Nephron progenitor cell (in vitro differentiated cells): ENCODE results near the gene ASXL2.
A peak's percentile ranks its signal among the peaks of the same experiment; 100 is the strongest.

Experiments used
- DNase-seq: peaks from one replicate; pipeline ENCODE4 v3.0.0; 2021
- H3K27ac Mint-ChIP-seq: 2 replicates; pipeline ENCODE4 v1.8.0; 2021; ENCODE audit warnings: mild to moderate bottlenecking, moderate library complexity, mixed read lengths
- H3K27me3 Mint-ChIP-seq: 2 replicates; pipeline ENCODE4 v1.8.0; 2021; ENCODE audit warnings: mild to moderate bottlenecking, low read depth, mixed read lengths; ENCODE audit not compliant: poor library complexity
- H3K36me3 Mint-ChIP-seq: 2 replicates; pipeline ENCODE4 v1.8.0; 2021; ENCODE audit warnings: low read depth, mixed read lengths
- H3K4me1 Mint-ChIP-seq: 2 replicates; pipeline ENCODE4 v1.8.0; 2021; ENCODE audit warnings: mixed read lengths
- H3K4me3 Mint-ChIP-seq: 2 replicates; pipeline ENCODE4 v1.8.0; 2021; ENCODE audit warnings: mild to moderate bottlenecking, moderate library complexity, mixed read lengths
- H3K9me3 Mint-ChIP-seq: 2 replicates; pipeline ENCODE4 v1.8.0; 2021; ENCODE audit warnings: mild to moderate bottlenecking, moderate library complexity, mixed read lengths
- CTCF ChIP-seq: fragments of 200-600 bp; sonication (generic); IDR thresholded peaks from 2 replicates; pipeline ENCODE4 v1.5.0; 2021; ENCODE audit warnings: antibody characterized with exemption

The ASXL2 gene

GRCh38 chr2:25877431-25878360 lies 591 bp downstream of the ASXL2 start:
- no peak for TF ChIP-seq CTCF
- no peaks in the 10 kb centered on the region for H3K9me3 Mint-ChIP-seq
- peak overlapping the region; percentile 98 for H3K4me3 Mint-ChIP-seq
- H3K27me3 Mint-ChIP-seq, result peaks cover 18% of the 10 kb centered on the region
- peaks cover 25% of the 10 kb centered on the region for H3K4me1 Mint-ChIP-seq
- DNase-seq, result peak; percentile 51
- H3K27ac Mint-ChIP-seq, result peak overlapping the region; percentile 98
- peaks cover 10% of the 10 kb centered on the region for H3K36me3 Mint-ChIP-seq

GRCh38 chr2:25872134-25872533 lies 6.2 kb downstream of the ASXL2 start:
- no peak for DNase-seq
- peaks cover 19% of the 10 kb centered on the region for H3K36me3 Mint-ChIP-seq

GRCh38 chr2:25867396-25868003 lies 10.8 kb downstream of the ASXL2 start:
- H3K4me3 Mint-ChIP-seq, result no peak overlapping the region
- DNase-seq, result no peak
- H3K27ac Mint-ChIP-seq, result no peak overlapping the region
- no peaks in the 10 kb centered on the region for H3K4me1 Mint-ChIP-seq
- no peaks in the 10 kb centered on the region for H3K27me3 Mint-ChIP-seq
- TF ChIP-seq CTCF, result no peak
- H3K36me3 Mint-ChIP-seq, result peaks cover 27% of the 10 kb centered on the region
- H3K9me3 Mint-ChIP-seq, result peaks cover 3% of the 10 kb centered on the region

More at GRCh38 chr2:25872134-25872533, 6.2 kb downstream of the ASXL2 start:
- Mint-ChIP-seq H3K27me3 (no peaks in the 10 kb centered on the region), H3K27ac (no peak overlapping the region), H3K9me3 (no peaks in the 10 kb centered on the region), H3K4me3 (no peak overlapping the region), H3K4me1 (peaks cover 13% of the 10 kb centered on the region)
- TF ChIP-seq CTCF, result no peak

GRCh38 chr2:25856377-25856776 lies 21.9 kb downstream of the ASXL2 start:
- Mint-ChIP-seq H3K4me1 (no peaks in the 10 kb centered on the region), H3K27me3 (peaks cover 6% of the 10 kb centered on the region), H3K36me3 (peaks cover 10% of the 10 kb centered on the region), H3K27ac (no peak overlapping the region), H3K4me3 (no peak overlapping the region), H3K9me3 (no peaks in the 10 kb centered on the region)
- DNase-seq, result no peak
- TF ChIP-seq CTCF, result no peak

- H3K36me3 Mint-ChIP-seq, result peaks cover 10% of the 10 kb centered on the region
- H3K27ac Mint-ChIP-seq, result no peak overlapping the region
- TF ChIP-seq CTCF, result no peak
- no peaks in the 10 kb centered on the region for H3K4me1 Mint-ChIP-seq
- DNase-seq, result no peak
- H3K27me3 Mint-ChIP-seq, result peaks cover 6% of the 10 kb centered on the region
- no peaks in the 10 kb centered on the region for H3K9me3 Mint-ChIP-seq
- H3K4me3 Mint-ChIP-seq, result no peak overlapping the region
These were observed 23.2 kb downstream of the ASXL2 start for GRCh38 chr2:25855065-25855464.
